ENCODE results near the gene HSD17B8.

HSD17B8 gene

DNA sequence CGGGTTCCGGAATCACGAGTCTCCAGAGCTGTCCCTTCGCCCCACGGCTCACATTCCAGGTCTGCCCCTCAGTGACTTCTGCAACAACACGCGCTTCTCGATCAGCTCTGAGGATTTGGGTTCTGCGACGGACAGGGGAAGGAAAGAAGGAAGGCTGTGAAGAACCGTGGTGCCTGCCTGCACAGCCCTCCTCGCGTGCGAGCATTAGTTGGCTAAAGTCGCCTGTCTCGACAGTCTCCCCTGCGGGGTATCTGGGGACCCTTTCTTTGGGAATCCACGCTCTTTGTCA lies 44.1 kb downstream of the HSD17B8 start:
- peak overlapping the region; percentile 76 for H3K4me3 ChIP-seq (ENCODE audit: low read depth, low read length, poor library complexity, severe bottlenecking)
- H3K9me2 ChIP-seq (ENCODE audit: low read depth, low read length), result no peaks in the 10 kb centered on the region
- no peaks in the 10 kb centered on the region for H3K27me3 ChIP-seq (ENCODE audit: insufficient read depth, low read length)
- TF ChIP-seq, protein P1, sequence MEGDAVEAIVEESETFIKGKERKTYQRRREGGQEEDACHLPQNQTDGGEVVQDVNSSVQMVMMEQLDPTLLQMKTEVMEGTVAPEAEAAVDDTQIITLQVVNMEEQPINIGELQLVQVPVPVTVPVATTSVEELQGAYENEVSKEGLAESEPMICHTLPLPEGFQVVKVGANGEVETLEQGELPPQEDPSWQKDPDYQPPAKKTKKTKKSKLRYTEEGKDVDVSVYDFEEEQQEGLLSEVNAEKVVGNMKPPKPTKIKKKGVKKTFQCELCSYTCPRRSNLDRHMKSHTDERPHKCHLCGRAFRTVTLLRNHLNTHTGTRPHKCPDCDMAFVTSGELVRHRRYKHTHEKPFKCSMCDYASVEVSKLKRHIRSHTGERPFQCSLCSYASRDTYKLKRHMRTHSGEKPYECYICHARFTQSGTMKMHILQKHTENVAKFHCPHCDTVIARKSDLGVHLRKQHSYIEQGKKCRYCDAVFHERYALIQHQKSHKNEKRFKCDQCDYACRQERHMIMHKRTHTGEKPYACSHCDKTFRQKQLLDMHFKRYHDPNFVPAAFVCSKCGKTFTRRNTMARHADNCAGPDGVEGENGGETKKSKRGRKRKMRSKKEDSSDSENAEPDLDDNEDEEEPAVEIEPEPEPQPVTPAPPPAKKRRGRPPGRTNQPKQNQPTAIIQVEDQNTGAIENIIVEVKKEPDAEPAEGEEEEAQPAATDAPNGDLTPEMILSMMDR (IDR thresholded peaks at IDR 0.05; ENCODE audit: low read length), result peak; percentile 17; the same call in 1 of the 2 replicates
- TF ChIP-seq EZH2 (IDR thresholded peaks at IDR 0.05; ENCODE audit: borderline replicate concordance, low read length), result no peak
- H3K4me1 ChIP-seq (ENCODE audit: insufficient read depth, low read length, severe bottlenecking), result peaks cover 24% of the 10 kb centered on the region
- H3K9me3 ChIP-seq (ENCODE audit: low read length), result no peaks in the 10 kb centered on the region
- H3K79me2 ChIP-seq (ENCODE audit: insufficient read depth, low read length), result no peaks in the 10 kb centered on the region
- H3K4me2 ChIP-seq (ENCODE audit: low read length), result peak overlapping the region; percentile 93
- H3K9ac ChIP-seq (ENCODE audit: low read length), result peak overlapping the region; percentile 68
- peaks cover 12% of the 10 kb centered on the region; the same call in 1 of the 2 replicates for H3K36me3 ChIP-seq (ENCODE audit: insufficient read depth, low read length)
- H3K27ac ChIP-seq (ENCODE audit: low read depth, low read length, poor library complexity, severe bottlenecking), result peak overlapping the region; percentile 66
- H3F3A ChIP-seq (ENCODE audit: insufficient read depth, low read length), result no peaks in the 10 kb centered on the region
- no peaks in the 10 kb centered on the region for H4K20me1 ChIP-seq (ENCODE audit: insufficient read depth, low read length)
- H2AFZ ChIP-seq (ENCODE audit: low read length), result no peak overlapping the region

DNA sequence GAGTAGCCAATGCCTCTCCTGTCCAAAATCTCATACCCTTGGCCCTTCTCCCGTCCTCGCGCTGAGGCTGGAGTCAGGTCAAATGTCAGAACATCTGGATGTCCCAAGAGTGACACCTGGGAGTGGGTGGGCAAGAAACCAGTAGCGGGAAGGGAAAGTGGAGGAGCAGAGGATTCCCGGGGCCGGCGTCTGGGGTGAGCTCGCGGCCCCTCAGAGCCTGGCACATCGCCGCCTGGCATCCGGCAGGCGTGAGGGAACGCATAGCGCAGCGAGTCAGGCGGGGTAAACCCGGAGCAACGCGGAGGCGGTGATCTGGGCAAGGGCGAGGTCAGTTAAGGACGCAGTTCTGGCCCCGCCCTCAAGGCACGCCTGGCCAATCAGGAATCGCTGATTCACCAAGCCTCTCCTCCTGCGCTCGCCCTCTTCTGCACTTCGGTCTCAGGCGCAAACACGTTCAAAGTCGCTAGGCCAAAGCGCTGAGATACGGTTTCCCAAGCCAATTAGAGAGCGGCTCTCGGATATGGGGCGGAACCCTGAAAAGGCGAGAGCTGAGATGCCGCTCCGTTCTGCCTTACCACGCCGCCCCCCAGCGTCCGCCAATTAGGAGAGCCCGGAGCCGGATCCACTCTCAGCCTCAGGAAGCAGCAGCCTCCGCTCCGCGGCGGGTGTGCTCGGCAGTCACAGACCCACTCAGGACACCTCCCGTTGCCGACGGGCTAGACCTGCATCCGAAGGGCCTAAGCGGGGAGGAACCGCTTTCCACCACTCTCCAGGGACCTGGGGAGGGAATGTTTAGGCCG lies 44.7 kb downstream of the HSD17B8 start:
- TF ChIP-seq, protein P1 (IDR thresholded peaks at IDR 0.05; ENCODE audit: low read length), result 0 out of 2 replicates have a peak, but pooled peaks have one; percentile 20
- no peak for TF ChIP-seq EZH2 (IDR thresholded peaks at IDR 0.05; ENCODE audit: borderline replicate concordance, low read length)
- peak overlapping the region; percentile 90 for H3K9ac ChIP-seq (ENCODE audit: low read length)
- peak overlapping the region; percentile 76 for H3K4me3 ChIP-seq (ENCODE audit: low read depth, low read length, poor library complexity, severe bottlenecking)
- H3K9me3 ChIP-seq (ENCODE audit: low read length), result no peaks in the 10 kb centered on the region
- H3K36me3 ChIP-seq (ENCODE audit: insufficient read depth, low read length), result peaks cover 12% of the 10 kb centered on the region; the same call in 1 of the 2 replicates
- peak overlapping the region; percentile 66 for H3K27ac ChIP-seq (ENCODE audit: low read depth, low read length, poor library complexity, severe bottlenecking)
- no peaks in the 10 kb centered on the region for H3K27me3 ChIP-seq (ENCODE audit: insufficient read depth, low read length)
- no peaks in the 10 kb centered on the region for H3K9me2 ChIP-seq (ENCODE audit: low read depth, low read length)
- H3K4me1 ChIP-seq (ENCODE audit: insufficient read depth, low read length, severe bottlenecking), result peaks cover 24% of the 10 kb centered on the region
- no peak overlapping the region for H2AFZ ChIP-seq (ENCODE audit: low read length)
- peak overlapping the region; percentile 93 for H3K4me2 ChIP-seq (ENCODE audit: low read length)
- no peaks in the 10 kb centered on the region for H4K20me1 ChIP-seq (ENCODE audit: insufficient read depth, low read length)
- H3K79me2 ChIP-seq (ENCODE audit: insufficient read depth, low read length), result no peaks in the 10 kb centered on the region
- H3F3A ChIP-seq (ENCODE audit: insufficient read depth, low read length), result no peaks in the 10 kb centered on the region

GRCh38 chr6:33249732-33250630 lies 45.5 kb downstream of the HSD17B8 start:
- Histone ChIP-seq H3K4me1 (ENCODE audit: insufficient read depth, low read length, severe bottlenecking) (peaks cover 24% of the 10 kb centered on the region), H3K9ac (ENCODE audit: low read length) (peak overlapping the region; percentile 90), H3K9me2 (ENCODE audit: low read depth, low read length) (no peaks in the 10 kb centered on the region), H2AFZ (ENCODE audit: low read length) (no peak overlapping the region), H3F3A (ENCODE audit: insufficient read depth, low read length) (no peaks in the 10 kb centered on the region), H3K9me3 (ENCODE audit: low read length) (no peaks in the 10 kb centered on the region), H3K4me3 (ENCODE audit: low read depth, low read length, poor library complexity, severe bottlenecking) (peak overlapping the region; percentile 76), H3K27me3 (ENCODE audit: insufficient read depth, low read length) (no peaks in the 10 kb centered on the region), H3K79me2 (ENCODE audit: insufficient read depth, low read length) (no peaks in the 10 kb centered on the region), H3K4me2 (ENCODE audit: low read length) (peak overlapping the region; percentile 93), H3K27ac (ENCODE audit: low read depth, low read length, poor library complexity, severe bottlenecking) (peak overlapping the region; percentile 63), H3K36me3 (ENCODE audit: insufficient read depth, low read length) (peaks cover 12% of the 10 kb centered on the region; the same call in 1 of the 2 replicates), H4K20me1 (ENCODE audit: insufficient read depth, low read length) (no peaks in the 10 kb centered on the region)
- TF ChIP-seq EZH2 (IDR thresholded peaks at IDR 0.05; ENCODE audit: borderline replicate concordance, low read length), result no peak
- TF ChIP-seq, protein P1 (IDR thresholded peaks at IDR 0.05; ENCODE audit: low read length), result no peak; the same call in 1 of the 2 replicates

Measured in OCI-LY1 (cell line).